Heart right ventricle (tissue), 16 donors: Measurements from ENCODE around the gene MYO10. TPM values are rescaled to one million over a fixed set of nuclear protein-coding genes. Genes with fewer than 3 reads are reported as not detected.

Experiments
- ATAC-seq, 8 donors: fragments of 200-7000 bp; cut with Tn5 transposase; one replicate each; pipeline ENCODE4 v1.9.1; 2020; ENCODE audit warnings: mild to moderate bottlenecking in 8 of 8, moderate library complexity in 8 of 8, moderate number of reproducible peaks in 1 of 8
- DNase-seq, 2 donors: peaks; one replicate each; pipeline ENCODE4 v3.0.0-alpha.2; 2020
- H3K27ac ChIP-seq, 10 donors: fragments of 200-600 bp; sonication (generic) in 2 of 10; one replicate each; pipeline versions ENCODE4 v1.5.0 to v1.8.0; 2020 to 2022; ENCODE audit warnings: mild to moderate bottlenecking in 3 of 10
- H3K27me3 ChIP-seq, 7 donors: fragments of 200-600 bp; one replicate each; pipeline ENCODE4 v1.8.0; 2021 to 2022; ENCODE audit warnings: mild to moderate bottlenecking in 2 of 7
- H3K36me3 ChIP-seq, 9 donors: fragments of 200-600 bp; sonication (generic) in 1 of 9; one replicate each; pipeline versions ENCODE4 v1.5.0 to v1.8.0; 2020 to 2022; ENCODE audit warnings: mild to moderate bottlenecking in 2 of 9
- H3K4me1 ChIP-seq, 9 donors: fragments of 200-600 bp; sonication (generic) in 1 of 9; one replicate each; pipeline versions ENCODE4 v1.5.0 to v1.8.0; 2020 to 2022; ENCODE audit warnings: mild to moderate bottlenecking in 4 of 9
- H3K4me3 ChIP-seq, 10 donors: fragments of 200-600 bp; sonication (generic) in 2 of 10; one replicate each; pipeline versions ENCODE4 v1.5.0 to v1.8.0; 2020 to 2022; ENCODE audit warnings: mild to moderate bottlenecking in 7 of 10, moderate library complexity in 2 of 10
- H3K9me3 ChIP-seq, 11 donors: fragments of 200-600 bp in 10 of 11; sonication (generic) in 2 of 11; one replicate each; pipeline versions ENCODE4 v1.5.0 to v1.8.0; 2013 to 2022; ENCODE audit warnings: mild to moderate bottlenecking in 2 of 11, control low read depth in 1 of 11, moderate library complexity in 1 of 11
- CTCF ChIP-seq, 9 donors: fragments of 200-600 bp; sonication (generic) in 2 of 9; IDR thresholded peaks; one replicate each; pipeline versions ENCODE4 v1.5.0 to v1.8.0; 2021 to 2022; ENCODE audit warnings: antibody characterized with exemption in 9 of 9, mild to moderate bottlenecking in 5 of 9, moderate library complexity in 1 of 9
- WGBS, 2 donors: extraction: QIAGEN DNeasy Blood & Tissue Kit; methylation state at CpG; one replicate each; pipeline ENCODE4 v1.1.7; 2013; ENCODE audit warnings: inconsistent platforms in 1 of 2; 5-methylcytosine and 5-hydroxymethylcytosine counted together
- intact Hi-C, 10 donors: fragments of 100-400 bp; cut with DNase I; formaldehyde crosslinking; loops; one replicate each; pipeline versions ENCODE4 v1.11.1 to v1.14.2; 2022
- polyA plus RNA-seq, 2 donors: library from polyadenylated mRNA; stranded (reverse); fragments of 200-250 nt; gene quantifications; one replicate each; pipeline ENCODE4 v1.2.3, GENCODE V29; 2013
- total RNA-seq, 10 donors: library from RNA; stranded (reverse); fragmentation: NEBNext Ultra II Directional in 3 of 10; extraction: Animal tissue kit (Norgen Biotek cat#: 25700) in 3 of 10; gene quantifications; one replicate each; pipeline versions ENCODE4 v1.2.1 to v1.2.4, GENCODE V29; 2021 to 2023
- donor health status: Arrhythmogenic right ventricular cardiomyopathy.
- donor health status: ischemic (EF 13 %, LVEDD 7.1; RV severe dilation, severe dysfunction).
- donor health status: healthy with polysubstance abuse.
- donor health status: DM: no; HTN: yes; CAD: no.
- donor health status: DM: no; HTN: no; CAD: no.
- donor health status: ischemic (EF 25% LVEDD 6.9; RV normal size, moderate dysfunction).
- donor health status: ischemic (EF 25% LVEDD 5.7; RV mildly dilated, moderate dysfunction).
- donor health status: healthy.
- donor health status: DM: yes; HTN: yes; CAD: no.
- donor health status: Ischemic cardiomyopathy.
- donor health status: ischemic (EF 35%, LVEDD 5.7; RV mildly dilated, moderate dysfunction).
- donor health status: nonischemic (EF 11% LVEDD 7.7; RV severe dilation, severe dysfunction).
- donor health status: DM: yes; HTN: yes; CAD: no.
- donor health status: PGD.
- donor health status: ischemic (EF 29% LVEDD 5.4; RV normal size, mild dysfunction).
- donor health status: nonischemic (EF 23%, LVEDD 6.1; RV moderate dilation, normal function).

The MYO10 gene
- total and polyA plus RNA-seq, 12 donors = 1.2 to 8.2 (median 4.6) TPM

GRCh38 chr5:16819522-16820167 is 116.4 kb downstream of the MYO10 start:
- WGBS, 2 donors = 72 to 73% methylated on average over 4 of the region's 4 CpGs
- Histone ChIP-seq H3K4me3 (no peak overlapping the region), H3K36me3 (peaks cover 0 to 3% (median 0%) of the 10 kb centered on the region in 9 donors), H3K27me3 (no peaks in the 10 kb centered on the region), H3K27ac (no peak overlapping the region), H3K9me3 (no peaks in the 10 kb centered on the region), H3K4me1 (peaks cover 0 to 6% (median 0%) of the 10 kb centered on the region in 9 donors)
- intact Hi-C loops = no loop called here
- TF ChIP-seq CTCF (IDR thresholded peaks at IDR 0.05) = no peak
- ATAC-seq (no peak), DNase-seq (no peak)

DNA sequence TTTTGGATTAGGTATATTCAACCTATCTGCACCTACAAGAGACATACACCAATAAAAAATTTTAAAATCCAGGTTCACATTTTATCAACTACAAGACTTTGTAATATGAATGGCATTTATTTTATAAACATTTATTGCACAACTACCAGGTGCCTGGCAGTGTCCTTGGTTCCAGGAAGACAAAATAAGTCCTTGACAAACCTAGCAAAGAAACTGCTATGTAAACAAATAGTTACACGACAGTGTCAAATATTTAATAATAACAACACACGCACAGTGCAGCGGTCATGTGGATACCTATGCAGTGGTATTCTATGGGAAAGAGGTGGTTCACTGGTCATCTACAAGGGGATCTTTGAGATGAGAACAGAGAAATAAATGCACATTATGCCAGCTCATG is 120.7 kb downstream of the MYO10 start:
- no peak for TF ChIP-seq CTCF (IDR thresholded peaks at IDR 0.05)
- ATAC-seq (no peak), DNase-seq (no peak)
- peaks cover 0 to 10% (median 0%) of the 10 kb centered on the region in 9 donors for H3K4me1 ChIP-seq
- intact Hi-C loops = no loop called here
- 63 to 89% methylated on average over 3 of the region's 3 CpGs for WGBS, 2 donors
- peaks cover 0 to 3% (median 0%) of the 10 kb centered on the region in 9 donors for H3K36me3 ChIP-seq
- H3K4me3 ChIP-seq = no peak overlapping the region
- no peak overlapping the region for H3K27ac ChIP-seq
- no peaks in the 10 kb centered on the region for H3K9me3 ChIP-seq
- no peaks in the 10 kb centered on the region for H3K27me3 ChIP-seq

GRCh38 chr5:16812911-16813310 is 123.2 kb downstream of the MYO10 start:
- Histone ChIP-seq H3K27me3 (no peaks in the 10 kb centered on the region), H3K36me3 (peaks cover 0 to 3% (median 0%) of the 10 kb centered on the region in 9 donors), H3K27ac (no peak overlapping the region), H3K4me1 (peaks cover 3 to 24% (median 9%) of the 10 kb centered on the region in 9 donors), H3K9me3 (no peaks in the 10 kb centered on the region), H3K4me3 (no peak overlapping the region)
- TF ChIP-seq CTCF (IDR thresholded peaks at IDR 0.05) = no peak
- 87 to 93% methylated on average over 4 of the region's 4 CpGs for WGBS, 2 donors
- intact Hi-C loops = no loop called here
- ATAC-seq = no peak
- no peak for DNase-seq

GRCh38 chr5:16812448-16812847 is 123.6 kb downstream of the MYO10 start:
- no peak overlapping the region for H3K27ac ChIP-seq
- ATAC-seq (no peak), DNase-seq (no peak)
- no peak overlapping the region for H3K4me3 ChIP-seq
- no peaks in the 10 kb centered on the region for H3K9me3 ChIP-seq
- no peaks in the 10 kb centered on the region for H3K27me3 ChIP-seq
- H3K36me3 ChIP-seq = no peaks in the 10 kb centered on the region
- intact Hi-C loops = no loop called here
- TF ChIP-seq CTCF (IDR thresholded peaks at IDR 0.05) = no peak
- peaks cover 3 to 24% (median 9%) of the 10 kb centered on the region in 9 donors for H3K4me1 ChIP-seq
- 70 to 80% methylated on average over 3 of the region's 3 CpGs for WGBS, 2 donors
